H1 (cell line): ENCODE data around the gene HTR3B. TPM values are rescaled to one million over a fixed set of nuclear protein-coding genes. Genes with fewer than 3 reads are reported as not detected.
A peak's percentile ranks its signal among the peaks of the same experiment; 100 is the strongest.

ENCODE experiments used
- CTCF ChIA-PET: fragments of 300-600 bp; sonication (Branson Sonifier 250); formaldehyde crosslinking; loops from one replicate; lab custom pipeline; 2021; ENCODE audit not compliant: partially characterized antibody; lab: Charles Lee
- POLR2A ChIA-PET: fragments of 300-600 bp; sonication (Branson Sonifier 250); formaldehyde crosslinking; loops from one replicate; lab custom pipeline; 2021; ENCODE audit warnings: inconsistent platforms; ENCODE audit not compliant: partially characterized antibody; lab: Charles Lee
- DNase-seq, 2 experiments: peaks; one replicate each; pipeline versions ENCODE4 v3.0.0 to v3.0.0-alpha.2; 2010 to 2022; ENCODE audit warnings: low spot score in 2 of 2, low read depth in 1 of 2, mixed read lengths in 1 of 2
- FAIRE-seq: peaks from 2 replicates; lab custom pipeline; 2011; peaks lifted over from hg19 to GRCh38; lab: Jason Lieb, UNC
- H2AFZ ChIP-seq: 2 replicates; pipeline ENCODE4 v1.8.1; 2012; ENCODE audit warnings: low read length, inconsistent platforms
- H2AK5ac ChIP-seq: 2 replicates; pipeline ENCODE4 v1.6.1; 2013; ENCODE audit warnings: low read depth, low read length
- H2BK120ac ChIP-seq: replicated peaks from 2 replicates; pipeline ENCODE3; 2013; ENCODE audit warnings: low read depth, low read length, inconsistent platforms
- H2BK12ac ChIP-seq: 2 replicates; pipeline ENCODE4 v1.6.1; 2013; ENCODE audit warnings: low read depth, low read length
- H2BK15ac ChIP-seq: 2 replicates; pipeline ENCODE4 v1.6.1; 2013; ENCODE audit warnings: low read length
- H2BK20ac ChIP-seq: 2 replicates; pipeline ENCODE4 v1.6.1; 2013; ENCODE audit warnings: low read length
- H2BK5ac ChIP-seq: 2 replicates; pipeline ENCODE4 v1.6.1; 2013; ENCODE audit warnings: low read depth, low read length
- H3K14ac ChIP-seq: 2 replicates; pipeline ENCODE4 v1.6.1; 2013; ENCODE audit warnings: inconsistent platforms; ENCODE audit not compliant: insufficient read length
- H3K18ac ChIP-seq: 2 replicates; pipeline ENCODE4 v1.6.1; 2013; ENCODE audit warnings: low read length; ENCODE audit errors: extremely low read depth
- H3K23ac ChIP-seq: 2 replicates; pipeline ENCODE4 v1.6.1; 2013; ENCODE audit warnings: inconsistent platforms; ENCODE audit not compliant: insufficient read length
- H3K23me2 ChIP-seq: 2 replicates; pipeline ENCODE4 v1.6.1; 2013; ENCODE audit warnings: low read depth, low read length
- H3K27ac ChIP-seq: 2 replicates; pipeline ENCODE4 v1.6.1; 2011; ENCODE audit warnings: low read depth, low read length, inconsistent platforms
- H3K27me3 ChIP-seq, 4 experiments: replicated peaks in 1 of 4; 1 replicate in 1 of 4; 2 replicates in 3 of 4; pipeline versions ENCODE4 v1.6.1 to v1.8.1; 2011 to 2013; ENCODE audit warnings: low read length in 3 of 4, mild to moderate bottlenecking in 3 of 4, inconsistent platforms in 2 of 4, mixed read lengths in 2 of 4, moderate library complexity in 1 of 4; ENCODE audit not compliant: control insufficient read depth in 3 of 4, insufficient read depth in 3 of 4; ENCODE audit errors: extremely low read depth in 1 of 4
- H3K36me3 ChIP-seq, 4 experiments: 2 replicates each; pipeline versions ENCODE4 v1.6.1 to v1.8.1; 2011 to 2013; ENCODE audit warnings: mild to moderate bottlenecking in 4 of 4, low read length in 3 of 4, moderate library complexity in 2 of 4, control low read depth in 1 of 4, inconsistent platforms in 1 of 4; ENCODE audit not compliant: insufficient read depth in 4 of 4, control insufficient read depth in 2 of 4
- H3K4ac ChIP-seq: replicated peaks from 2 replicates; pipeline ENCODE3; 2013; ENCODE audit warnings: low read length, low read depth, mixed read lengths, inconsistent platforms; ENCODE audit not compliant: insufficient read length
- H3K4me1 ChIP-seq, 4 experiments: replicated peaks in 1 of 4; 1 replicate in 1 of 4; 2 replicates in 3 of 4; pipeline versions ENCODE4 v1.6.1 to v1.8.1; 2011 to 2013; ENCODE audit warnings: low read length in 3 of 4, inconsistent platforms in 2 of 4, mixed read lengths in 1 of 4; ENCODE audit not compliant: insufficient read depth in 4 of 4, control insufficient read depth in 3 of 4
- H3K4me2 ChIP-seq, 2 experiments: 2 replicates each; pipeline versions ENCODE4 v1.6.1 to v1.8.1; 2011 to 2013; ENCODE audit warnings: low read depth in 2 of 2, low read length in 2 of 2, control low read depth in 1 of 2, inconsistent platforms in 1 of 2, mild to moderate bottlenecking in 1 of 2; ENCODE audit not compliant: insufficient read depth in 1 of 2
- H3K4me3 ChIP-seq, 4 experiments: fragments of 200-600, 300-600 bp in 1 of 4; sonication (generic), shearing (Covaris generic), sonication (Bioruptor Twin) in 1 of 4; 2 replicates each; pipeline versions ENCODE4 v1.5.1 to v1.8.1; 2011 to 2016; ENCODE audit warnings: low read length in 4 of 4, low read depth in 3 of 4, control low read depth in 2 of 4, inconsistent platforms in 2 of 4, mild to moderate bottlenecking in 2 of 4, mixed read lengths in 1 of 4, moderate library complexity in 1 of 4; ENCODE audit not compliant: insufficient read depth in 2 of 4; ENCODE audit errors: extremely low read depth in 1 of 4
- H3K56ac ChIP-seq: replicated peaks from 2 replicates; pipeline ENCODE3; 2013; ENCODE audit warnings: low read depth, mild to moderate bottlenecking, mixed read lengths, low read length, inconsistent platforms; ENCODE audit not compliant: insufficient read length
- H3K79me1 ChIP-seq: 2 replicates; pipeline ENCODE4 v1.6.1; 2013; ENCODE audit warnings: low read depth, low read length, control low read depth
- H3K79me2 ChIP-seq, 2 experiments: 2 replicates each; pipeline versions ENCODE4 v1.6.1 to v1.8.1; 2012 to 2013; ENCODE audit warnings: low read length in 2 of 2, mild to moderate bottlenecking in 2 of 2, inconsistent platforms in 1 of 2; ENCODE audit not compliant: insufficient read depth in 2 of 2, control insufficient read depth in 1 of 2
- H3K9ac ChIP-seq, 4 experiments: replicated peaks in 1 of 4; 1 replicate in 1 of 4; 2 replicates in 3 of 4; pipeline versions ENCODE4 v1.6.1 to v1.8.1; 2011 to 2013; ENCODE audit warnings: low read depth in 3 of 4, low read length in 3 of 4, control low read depth in 2 of 4, mild to moderate bottlenecking in 2 of 4, moderate library complexity in 2 of 4, inconsistent platforms in 1 of 4; ENCODE audit errors: extremely low read depth in 1 of 4
- H3K9me3 ChIP-seq, 2 experiments: 2 replicates each; pipeline versions ENCODE4 v1.6.1 to v1.8.1; 2012 to 2013; ENCODE audit warnings: mild to moderate bottlenecking in 2 of 2, moderate library complexity in 2 of 2, control low read depth in 1 of 2, inconsistent platforms in 1 of 2, low read depth in 1 of 2, low read length in 1 of 2, mixed read lengths in 1 of 2; ENCODE audit not compliant: insufficient read depth in 2 of 2
- H4K20me1 ChIP-seq, 2 experiments: replicated peaks in 1 of 2; 2 replicates each; pipeline versions ENCODE3 to v1.8.1; 2011 to 2013; ENCODE audit warnings: inconsistent platforms in 2 of 2, low read length in 2 of 2, mild to moderate bottlenecking in 1 of 2; ENCODE audit not compliant: insufficient read depth in 2 of 2, control insufficient read depth in 1 of 2
- H4K5ac ChIP-seq: 2 replicates; pipeline ENCODE4 v1.6.1; 2013; ENCODE audit warnings: low read length, low read depth, mixed read lengths, inconsistent platforms; ENCODE audit not compliant: insufficient read length
- H4K8ac ChIP-seq: 2 replicates; pipeline ENCODE4 v1.8.0; 2013; ENCODE audit warnings: mild to moderate bottlenecking, moderate library complexity, low read length, inconsistent platforms; ENCODE audit not compliant: insufficient read depth; ENCODE audit errors: extremely low read depth
- H4K91ac ChIP-seq: replicated peaks from 2 replicates; pipeline ENCODE3; 2013; ENCODE audit warnings: low read length, mixed read lengths, inconsistent platforms; ENCODE audit not compliant: insufficient read length
- BACH1 ChIP-seq: IDR thresholded peaks from 2 replicates; pipeline ENCODE4 v1.6.1; 2012; ENCODE audit warnings: low read length, improper control_type of control experiment
- RFX5 ChIP-seq: IDR thresholded peaks from 2 replicates; pipeline ENCODE4 v1.6.1; 2011; ENCODE audit warnings: low read depth, low read length, improper control_type of control experiment, borderline replicate concordance
- WGBS, 2 experiments: shearing (Covaris generic) in 1 of 2; methylation state at CpG; one replicate each; pipeline versions ENCODE4 v1.1.6 to v1.1.7; 2013 to 2015; ENCODE audit warnings: low lambda C conversion rate in 2 of 2, mixed read lengths in 2 of 2, inconsistent platforms in 1 of 2, low coverage in 1 of 2, missing lambda C conversion rate in 1 of 2; ENCODE audit not compliant: insufficient replicate concordance in 2 of 2, insufficient coverage in 1 of 2, insufficient read length in 1 of 2; ENCODE audit errors: extremely low coverage in 1 of 2, missing lambda C conversion rate in 1 of 2; 5-methylcytosine and 5-hydroxymethylcytosine counted together
- polyA plus RNA-seq, 7 experiments: library from polyadenylated mRNA; depleted of rRNA in 3 of 7; stranded (reverse) in 5 of 7; unstranded in 2 of 7; fragments of >200 nt in 5 of 7; fragments of 200-250 nt in 2 of 7; gene quantifications; 1 replicate in 5 of 7; 2 replicates in 1 of 7; 4 replicates in 1 of 7; pipeline versions ENCODE4 v1.2.1 to v1.2.3, GENCODE V29; 2011 to 2013; ENCODE audit warnings: missing spikeins in 2 of 7, mixed read lengths in 2 of 7
- total RNA-seq: library from RNA; stranded (reverse); fragmentation: NEBNext Ultra II Directional; extraction: Animal tissue kit (Norgen Biotek cat#: 25700); gene quantifications from 2 replicates; pipeline ENCODE4 v1.2.1, GENCODE V29; 2021

HTR3B gene
- total and polyA plus RNA-seq, 2 of the 8 experiments (the other 6 are each of a cell fraction or from before 2014, with no cell fraction given) = not detected

GRCh38 chr11:113926273-113927197, 21.9 kb downstream of the HTR3B start:
- H4K91ac ChIP-seq = no peak overlapping the region
- CTCF ChIA-PET = interaction anchor here (0.6 to 1.2 kb wide), 3 partner anchors 9 to 128 kb away, joined by 3 read pairs; no protein-coding TSS in a partner anchor
- no peak overlapping the region for H3K18ac ChIP-seq
- no peak for DNase-seq
- H4K8ac ChIP-seq = no peak overlapping the region
- POLR2A ChIA-PET = no interaction called here
- H2BK20ac ChIP-seq = no peak overlapping the region
- H3K4me3 ChIP-seq = no peak overlapping the region
- no peaks in the 10 kb centered on the region for H3K27me3 ChIP-seq
- no peaks in the 10 kb centered on the region for H3K4me1 ChIP-seq
- H3K9ac ChIP-seq = no peak overlapping the region
- no peak overlapping the region for H3K14ac ChIP-seq
- H3K79me1 ChIP-seq = no peaks in the 10 kb centered on the region
- no peaks in the 10 kb centered on the region for H4K20me1 ChIP-seq
- H3K56ac ChIP-seq = no peak overlapping the region
- H2BK120ac ChIP-seq = no peak overlapping the region
- no peak overlapping the region for H3K4me2 ChIP-seq
- H3K23me2 ChIP-seq = no peaks in the 10 kb centered on the region
- no peak overlapping the region for H2AFZ ChIP-seq
- no peak overlapping the region for H2BK5ac ChIP-seq
- H4K5ac ChIP-seq = no peak overlapping the region
- H3K79me2 ChIP-seq = no peaks in the 10 kb centered on the region
- 86% methylated on average over 12 of the region's 12 CpGs; no CpG with 5 or more reads in 1 of the 2 experiments for WGBS, 2 experiments
- TF ChIP-seq BACH1 (no peak), RFX5 (peak; percentile 67; the same call in 1 of the 2 replicates)
- TF ChIP-seq, all 59 proteins: peak for 1
- no peaks in the 10 kb centered on the region for H3K9me3 ChIP-seq
- no peak overlapping the region for H2BK12ac ChIP-seq
- no peak overlapping the region for H3K4ac ChIP-seq
- no peak overlapping the region for H2BK15ac ChIP-seq
- no peak for FAIRE-seq
- H2AK5ac ChIP-seq = no peak overlapping the region
- H3K23ac ChIP-seq = no peak overlapping the region
- H3K36me3 ChIP-seq = no peaks in the 10 kb centered on the region
- no peak overlapping the region for H3K27ac ChIP-seq
